ENCODE results near the gene SMS.

DNA sequence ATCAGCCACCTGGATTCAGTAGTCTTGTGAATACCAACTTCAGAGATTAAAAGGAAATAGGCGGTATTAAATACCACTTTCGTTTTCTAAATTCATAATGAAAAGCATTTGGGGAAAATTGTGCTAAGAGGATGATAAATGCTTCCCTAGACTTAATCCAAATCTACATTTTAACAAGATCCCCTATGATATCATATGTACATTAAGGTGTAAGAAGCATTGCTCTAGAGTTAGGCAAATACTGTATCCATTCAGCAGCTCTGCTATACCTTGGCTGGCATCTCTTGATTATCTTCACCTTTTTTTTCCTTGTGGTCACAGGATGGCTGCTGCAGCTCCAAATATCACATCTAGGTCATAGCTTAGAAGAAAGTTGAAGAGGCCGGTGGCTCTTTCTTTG is 51.0 kb downstream of the SMS start:
- TF ChIP-seq, protein P1, sequence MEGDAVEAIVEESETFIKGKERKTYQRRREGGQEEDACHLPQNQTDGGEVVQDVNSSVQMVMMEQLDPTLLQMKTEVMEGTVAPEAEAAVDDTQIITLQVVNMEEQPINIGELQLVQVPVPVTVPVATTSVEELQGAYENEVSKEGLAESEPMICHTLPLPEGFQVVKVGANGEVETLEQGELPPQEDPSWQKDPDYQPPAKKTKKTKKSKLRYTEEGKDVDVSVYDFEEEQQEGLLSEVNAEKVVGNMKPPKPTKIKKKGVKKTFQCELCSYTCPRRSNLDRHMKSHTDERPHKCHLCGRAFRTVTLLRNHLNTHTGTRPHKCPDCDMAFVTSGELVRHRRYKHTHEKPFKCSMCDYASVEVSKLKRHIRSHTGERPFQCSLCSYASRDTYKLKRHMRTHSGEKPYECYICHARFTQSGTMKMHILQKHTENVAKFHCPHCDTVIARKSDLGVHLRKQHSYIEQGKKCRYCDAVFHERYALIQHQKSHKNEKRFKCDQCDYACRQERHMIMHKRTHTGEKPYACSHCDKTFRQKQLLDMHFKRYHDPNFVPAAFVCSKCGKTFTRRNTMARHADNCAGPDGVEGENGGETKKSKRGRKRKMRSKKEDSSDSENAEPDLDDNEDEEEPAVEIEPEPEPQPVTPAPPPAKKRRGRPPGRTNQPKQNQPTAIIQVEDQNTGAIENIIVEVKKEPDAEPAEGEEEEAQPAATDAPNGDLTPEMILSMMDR (conservative IDR thresholded peaks at IDR 0.05; ENCODE audit: low read length) = no peak
- no peak for TF ChIP-seq EZH2phosphoT487 (IDR thresholded peaks at IDR 0.05; ENCODE audit: borderline replicate concordance, low read depth, low read length)

All from OCI-LY7 (cell line).